Fibroblast of peridontal ligament (primary cell): ENCODE results near the gene PLCH1.

ENCODE experiments used
- DNase-seq: peaks from one replicate; pipeline ENCODE4 v3.0.0-alpha.2; 2010; ENCODE audit errors: extremely low read depth

PLCH1 gene

GRCh38 chr3:155377847-155378246 lies 367.0 kb downstream of the PLCH1 start:
- DNase-seq, result no peak

DNA sequence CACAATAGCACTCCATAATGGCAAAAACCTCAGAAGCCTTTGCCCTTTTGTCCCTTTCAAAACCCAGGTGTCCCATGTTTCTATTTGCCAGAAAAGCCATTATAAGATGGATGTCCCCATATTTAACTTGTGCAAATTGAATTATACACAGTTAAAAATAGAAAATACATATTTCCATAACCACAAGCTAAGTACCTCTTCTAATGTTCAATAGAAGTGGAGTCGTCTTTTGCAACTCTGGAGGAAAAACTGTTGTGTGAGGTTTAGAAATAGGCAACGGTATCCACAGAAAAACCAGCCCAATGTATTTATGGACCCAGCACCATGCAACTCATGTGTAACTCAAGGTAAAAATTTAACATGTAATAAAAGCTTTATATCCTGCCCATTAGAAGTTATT lies 367.8 kb downstream of the PLCH1 start:
- no peak for DNase-seq

DNA sequence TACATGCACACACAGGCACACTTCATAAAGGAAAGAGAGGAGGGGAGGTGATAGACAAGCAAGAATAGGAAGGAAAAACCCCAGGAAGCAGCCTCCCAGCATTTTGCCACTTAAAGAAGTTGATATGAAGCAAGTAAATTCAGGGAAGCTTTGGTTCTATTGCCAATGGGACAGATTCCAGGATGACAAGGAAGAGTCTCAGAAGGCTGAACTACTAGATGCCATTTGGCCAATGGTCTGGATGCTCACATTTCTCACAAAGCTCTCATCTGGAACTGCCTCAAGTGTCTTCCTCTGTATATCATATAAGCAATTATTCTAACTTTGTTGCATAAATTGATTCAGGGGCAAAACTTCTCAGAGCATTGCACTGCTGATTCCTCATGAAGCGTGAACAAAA lies 372.6 kb downstream of the PLCH1 start:
- DNase-seq, result no peak

DNA sequence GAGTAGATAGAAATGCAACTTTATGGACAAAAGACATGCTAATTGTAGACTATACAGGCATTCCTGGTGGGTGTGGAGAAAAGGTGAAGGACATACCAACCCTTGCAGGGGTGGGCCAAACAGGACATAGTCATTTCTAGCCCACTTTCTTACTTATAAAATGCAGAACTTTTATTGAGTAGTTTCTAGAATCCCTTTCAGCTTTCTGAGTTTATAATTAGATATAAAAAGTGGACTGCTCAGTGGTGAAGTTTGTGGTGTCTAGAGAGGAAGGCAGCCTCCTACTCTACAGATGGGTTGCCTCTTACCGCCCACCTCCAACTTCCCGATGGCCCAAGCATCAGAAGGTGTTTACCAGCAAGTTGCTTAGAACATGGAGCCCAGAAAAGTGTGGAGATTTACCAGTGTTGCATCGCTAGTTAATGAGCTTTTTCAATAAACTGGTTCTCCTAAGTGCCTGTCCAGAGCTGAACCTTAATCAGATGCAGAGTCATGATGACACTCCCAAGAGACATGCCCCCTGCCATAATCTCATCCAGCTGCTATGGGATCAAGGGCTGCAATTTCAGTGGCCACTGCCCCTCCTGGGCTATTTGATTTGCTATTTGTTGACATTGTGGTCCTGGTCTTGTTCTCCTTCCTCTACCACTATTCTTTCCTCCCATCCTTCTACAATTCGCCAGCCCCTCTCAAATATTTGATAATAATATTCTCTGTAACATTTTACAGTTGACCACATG lies 373.9 kb downstream of the PLCH1 start:
- DNase-seq, result no peak

- no peak for DNase-seq
These were observed 374.7 kb downstream of the PLCH1 start for GRCh38 chr3:155370198-155370597.

DNA sequence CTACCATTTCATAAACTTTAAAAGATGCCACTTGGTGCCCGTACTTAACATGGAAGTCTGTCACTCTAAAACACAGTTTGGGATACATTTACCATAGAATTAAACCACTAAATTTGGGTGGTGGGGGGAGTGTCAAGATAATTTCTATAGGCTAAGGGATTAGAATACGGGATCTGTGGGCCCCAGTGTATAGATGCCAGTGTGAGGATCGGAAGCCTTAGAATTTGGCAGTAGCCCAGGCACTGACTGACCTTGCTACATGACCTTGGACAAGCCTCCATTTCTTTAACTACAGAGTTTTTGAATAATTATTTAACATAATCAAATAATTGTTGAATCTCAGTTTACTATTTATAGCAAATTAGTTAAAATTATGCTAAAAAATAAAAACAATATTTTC lies 375.1 kb downstream of the PLCH1 start:
- no peak for DNase-seq

- no peak for DNase-seq
These were observed 375.6 kb downstream of the PLCH1 start for GRCh38 chr3:155369244-155369643.

DNA sequence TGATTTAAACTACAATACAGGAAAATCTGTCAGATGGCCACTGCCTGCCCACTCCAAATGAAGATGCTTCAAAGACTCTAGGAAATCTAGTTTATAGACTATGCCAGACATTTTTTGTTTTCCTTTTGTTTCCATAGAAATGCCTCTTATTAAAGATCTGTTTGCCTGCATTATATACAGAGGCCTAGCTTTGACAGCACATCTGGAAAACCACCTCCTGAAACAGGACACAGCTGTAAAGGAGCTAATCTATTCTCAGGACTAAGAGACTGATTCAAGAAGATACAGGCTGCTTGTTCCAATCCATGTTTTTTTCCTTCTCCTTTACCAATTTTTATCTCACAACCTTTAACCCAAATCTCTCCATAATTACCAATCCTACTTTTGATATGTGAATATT lies 376.1 kb downstream of the PLCH1 start:
- DNase-seq, result no peak

- DNase-seq, result no peak
These were observed 377.4 kb downstream of the PLCH1 start for GRCh38 chr3:155367506-155367905.

DNA sequence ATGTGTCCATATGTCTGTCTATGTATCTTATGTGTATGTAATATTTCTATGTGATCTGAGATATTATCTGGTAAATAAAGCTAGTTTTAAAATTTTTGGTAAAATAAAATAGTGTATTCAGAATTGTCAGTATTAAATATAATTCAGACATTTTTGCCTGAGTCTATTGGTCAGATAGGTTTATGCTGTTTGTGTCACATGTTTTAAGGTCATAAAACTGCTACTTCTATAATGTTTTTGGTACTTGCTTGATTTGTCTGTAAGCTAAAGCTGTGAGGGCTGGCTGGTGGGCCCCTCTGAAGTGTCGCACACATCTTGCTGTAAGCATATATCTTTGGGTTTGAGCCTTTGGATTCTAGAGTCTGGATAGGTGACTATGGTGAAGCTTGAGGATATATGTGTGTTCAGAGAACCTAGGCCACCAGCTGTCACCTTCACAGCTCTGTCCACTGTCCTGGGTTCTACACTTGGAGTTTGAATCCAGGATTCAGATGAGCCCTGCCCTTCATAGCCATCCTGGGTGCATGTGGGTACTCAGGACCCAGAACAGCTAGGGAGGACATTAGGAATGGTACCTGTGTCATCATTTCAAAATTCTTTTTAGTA lies 379.6 kb downstream of the PLCH1 start:
- DNase-seq, result no peak

DNA sequence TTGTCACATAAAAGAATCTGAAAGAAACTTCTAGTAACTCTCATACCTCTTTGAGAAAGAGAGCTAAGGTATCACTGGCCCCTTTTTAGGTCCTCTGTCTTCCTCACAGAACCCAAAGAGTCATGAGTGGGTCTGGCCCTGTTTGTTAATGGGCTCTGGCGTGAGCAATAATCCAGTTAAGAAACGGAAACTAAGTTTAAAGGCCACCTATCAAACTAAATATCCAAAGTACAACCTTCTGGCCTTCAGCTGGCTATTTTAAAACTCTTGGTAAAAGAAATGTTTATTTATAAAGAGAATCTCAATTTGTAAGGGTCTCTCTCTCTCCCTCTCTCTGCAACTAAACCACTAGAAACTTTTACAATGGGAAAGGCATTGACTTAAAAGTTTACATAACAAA lies 380.4 kb downstream of the PLCH1 start:
- no peak for DNase-seq

DNA sequence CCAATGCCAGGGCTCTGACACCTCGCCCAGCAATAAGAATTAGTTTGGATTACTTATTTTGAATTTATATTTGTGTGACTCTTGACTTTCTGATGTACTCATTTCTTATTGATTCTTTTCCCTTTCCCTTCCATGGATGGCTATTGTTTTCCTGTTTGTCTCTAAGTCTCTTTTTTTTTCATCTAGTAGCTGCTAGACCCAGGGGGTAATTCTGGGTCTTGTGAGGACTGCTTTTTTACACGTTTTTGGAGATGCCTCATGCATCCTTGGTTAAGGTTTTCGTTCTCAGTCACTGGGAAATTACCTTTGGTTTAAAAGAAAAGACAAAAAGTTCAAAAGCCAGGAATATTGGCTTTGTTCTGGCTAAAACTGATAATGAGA lies 381.2 kb downstream of the PLCH1 start:
- no peak for DNase-seq

DNA sequence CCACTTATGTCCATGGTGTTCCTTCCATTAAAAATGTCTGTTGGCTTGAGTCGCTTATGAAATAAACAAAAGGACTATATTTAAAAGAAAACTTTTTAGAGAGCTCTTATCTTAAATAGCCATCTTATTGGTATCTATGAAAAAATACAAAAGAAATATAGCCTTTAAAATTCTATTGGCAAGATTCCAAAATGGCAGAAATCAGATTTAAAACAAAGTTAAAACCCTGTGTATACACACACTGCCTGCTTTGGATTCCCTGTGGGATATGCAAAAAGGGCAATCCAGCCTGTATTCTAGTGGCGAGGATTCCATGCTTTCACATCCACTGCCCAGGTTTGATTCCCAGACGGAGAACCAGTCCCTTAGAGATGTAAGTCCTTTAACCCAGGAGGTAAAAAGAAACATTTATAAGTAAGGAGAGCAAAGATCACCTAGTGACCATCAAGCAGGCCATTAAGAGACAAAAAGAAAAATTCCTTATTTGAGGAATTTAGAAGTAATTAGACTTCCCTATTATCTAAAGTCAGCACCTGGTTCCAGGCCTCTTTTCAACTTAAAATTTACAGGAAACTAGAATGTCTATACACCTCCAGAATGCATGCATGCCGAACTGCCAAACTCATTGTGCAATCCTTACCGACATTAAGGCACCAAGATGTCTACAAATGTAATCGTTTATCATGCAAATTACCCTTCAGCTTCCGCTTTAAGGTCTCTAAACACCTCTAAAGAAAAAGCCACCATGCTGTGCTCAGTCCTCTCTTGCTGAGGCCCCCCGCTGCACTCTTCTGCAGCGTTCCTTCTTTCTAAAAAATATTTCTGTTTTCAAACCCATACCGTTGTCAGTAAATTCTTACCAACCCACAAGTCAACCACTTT lies 381.8 kb downstream of the PLCH1 start:
- no peak for DNase-seq

DNA sequence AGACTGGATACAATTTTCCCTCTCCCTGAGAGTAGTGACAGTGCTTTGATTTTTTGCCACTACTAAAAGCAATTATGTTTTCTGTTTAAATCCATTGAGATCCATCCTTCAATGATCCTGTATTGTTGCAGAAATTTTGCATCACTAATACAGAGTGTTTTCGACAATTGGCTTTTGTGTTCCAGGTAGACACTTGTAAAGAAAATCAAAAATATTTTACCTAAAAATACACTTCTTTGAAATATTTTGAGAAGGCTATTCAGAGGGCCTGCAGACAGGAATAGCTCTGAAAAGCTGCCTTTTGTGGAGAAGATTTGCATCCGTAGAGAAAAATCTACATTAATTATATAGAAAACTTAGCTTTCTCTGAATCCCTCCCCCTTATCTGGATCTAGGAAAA lies 384.6 kb downstream of the PLCH1 start:
- no peak for DNase-seq

DNA sequence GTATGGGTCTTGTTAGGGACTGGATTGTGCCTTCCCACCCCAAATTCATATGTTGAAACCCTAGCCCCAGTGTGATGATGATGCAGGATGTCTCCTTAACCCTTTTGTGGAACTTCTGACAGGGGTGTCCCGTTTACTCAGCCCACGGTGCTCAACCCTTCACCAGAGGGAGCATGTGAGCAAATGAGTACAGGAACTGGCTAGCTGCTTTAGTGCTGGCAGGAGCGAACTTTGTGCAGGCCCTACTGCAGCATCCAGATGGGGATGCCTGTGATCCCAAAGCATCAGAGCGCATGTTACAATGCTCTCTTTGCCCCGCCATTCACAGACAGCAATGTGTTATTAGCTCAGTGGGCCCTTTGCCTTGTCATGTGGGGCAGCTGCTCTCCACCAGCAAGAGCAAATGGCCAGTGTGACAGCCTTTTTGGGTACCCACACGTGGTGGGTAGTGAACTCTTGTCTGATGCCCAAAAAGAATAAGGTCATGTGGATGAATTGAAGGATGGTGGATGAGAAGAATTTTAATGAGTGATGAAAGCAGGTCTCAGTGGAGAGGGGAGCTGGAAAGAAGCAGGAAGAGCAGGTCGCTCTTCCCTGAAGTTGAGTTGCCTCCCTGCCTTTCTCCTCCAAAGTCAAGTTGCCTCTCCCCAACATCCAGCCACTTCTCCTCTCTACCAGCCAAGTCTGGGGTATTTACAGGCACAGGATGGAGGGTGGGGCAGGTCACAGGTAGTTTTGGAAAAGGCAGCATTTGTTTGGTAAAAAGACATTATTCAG lies 388.1 kb downstream of the PLCH1 start:
- DNase-seq, result no peak

- no peak for DNase-seq
These were observed 390.2 kb downstream of the PLCH1 start for GRCh38 chr3:155354658-155355057.

GRCh38 chr3:155352900-155353490 lies 391.9 kb downstream of the PLCH1 start:
- peak; percentile 70 for DNase-seq

GRCh38 chr3:155350571-155350970 lies 394.3 kb downstream of the PLCH1 start:
- no peak for DNase-seq

DNA sequence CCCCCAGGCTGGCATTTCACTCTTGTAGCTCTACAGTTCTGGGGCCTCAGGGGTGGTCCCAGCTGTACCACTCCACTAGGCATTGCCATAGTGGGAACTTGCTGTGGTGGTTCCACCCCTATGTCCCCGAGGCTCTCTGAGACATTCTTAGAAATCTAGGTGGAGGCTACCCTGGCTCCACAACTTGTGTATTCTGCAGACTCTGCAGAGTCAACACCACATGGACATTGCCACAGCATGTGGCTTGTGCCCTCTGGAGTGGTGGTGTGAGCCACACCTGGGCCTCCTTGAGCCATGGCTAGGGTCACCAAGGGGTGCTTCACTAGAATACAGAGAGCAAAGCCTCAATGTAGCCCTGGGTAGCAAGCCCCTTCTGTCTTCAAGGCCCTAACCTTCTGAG lies 397.0 kb downstream of the PLCH1 start:
- DNase-seq, result no peak

DNA sequence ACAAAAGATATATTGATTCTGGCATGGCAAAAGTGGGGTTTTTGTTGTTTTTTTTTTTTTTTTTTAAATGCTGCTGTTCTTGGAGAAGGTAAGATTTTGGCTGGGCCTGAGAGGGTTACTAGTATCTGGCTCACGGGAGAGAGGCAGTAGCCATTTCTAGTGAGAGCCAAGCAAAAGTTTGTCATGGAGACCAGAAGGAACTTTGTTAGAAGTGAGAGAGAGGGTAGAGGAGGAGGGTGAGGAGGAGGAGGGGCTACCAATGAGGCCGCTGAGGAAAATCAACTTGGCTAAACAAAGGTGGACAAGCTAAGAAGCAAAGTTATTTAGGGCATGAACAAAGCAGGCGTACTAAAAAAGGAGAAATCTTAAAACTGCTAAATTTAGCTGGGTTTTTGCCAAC lies 402.5 kb downstream of the PLCH1 start:
- DNase-seq, result no peak

DNA sequence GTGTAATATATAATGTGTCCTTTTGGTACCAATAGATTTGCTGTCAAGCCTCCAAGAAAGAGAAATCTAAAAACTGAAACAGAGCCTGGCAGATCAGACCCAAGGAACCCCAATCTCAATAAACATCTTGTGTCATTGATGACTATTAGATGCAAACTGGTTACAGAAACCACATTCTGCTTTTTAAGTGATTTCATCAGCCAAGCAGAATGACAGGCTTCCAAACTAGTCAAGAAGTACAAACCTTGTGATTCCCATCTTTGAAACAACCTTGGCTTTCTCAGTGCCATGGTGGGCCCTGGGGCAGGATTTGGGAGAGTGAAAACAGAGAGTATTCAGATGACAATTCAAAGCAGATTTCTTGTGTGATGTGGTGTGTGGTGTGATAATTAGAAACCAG lies 405.8 kb downstream of the PLCH1 start:
- peak; percentile 57 for DNase-seq
